Sigmoid colon (tissue), 4 donors: Measurements from ENCODE around the gene ADAM33.

Experiments used
- CTCF ChIP-seq, 4 experiments: fragments of 450-650 bp in 3 of 4; fragments of 200-600 bp in 1 of 4; IDR thresholded peaks; one replicate each; pipeline ENCODE4 v1.5.1; 2016 to 2019; ENCODE audit warnings: antibody characterized with exemption in 4 of 4, mild to moderate bottlenecking in 3 of 4, moderate library complexity in 2 of 4
- POLR2AphosphoS5 ChIP-seq, 4 donors: sonication (generic); formaldehyde crosslinking; IDR thresholded peaks; one replicate each; pipeline ENCODE4 v1.6.1; 2017; ENCODE audit warnings: antibody characterized with exemption in 4 of 4

DNA sequence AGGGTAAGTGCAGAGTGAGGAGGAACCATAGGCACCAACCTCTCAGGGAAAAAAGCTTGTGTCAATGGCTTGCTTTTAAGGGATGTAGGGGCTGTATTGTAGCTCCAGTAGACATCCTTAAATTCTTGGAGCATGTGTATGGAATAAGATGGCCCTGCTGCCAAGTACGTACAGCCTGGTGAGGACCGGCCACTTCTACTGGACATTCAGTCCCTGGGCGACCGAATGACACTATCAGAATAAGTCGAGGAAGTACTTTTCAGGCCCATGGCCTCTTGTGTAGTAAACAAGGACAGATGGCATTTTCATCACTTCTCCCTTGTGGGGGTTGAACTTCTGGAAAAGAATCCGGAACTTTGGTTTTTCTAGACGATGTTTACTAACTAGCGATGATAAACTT lies 51.4 kb downstream of the ADAM33 start:
- no peak for TF ChIP-seq CTCF (IDR thresholded peaks at IDR 0.05)
- TF ChIP-seq POLR2AphosphoS5 (IDR thresholded peaks at IDR 0.05): no peak
